ENCODE results near the gene SRMS.

GRCh38 chr20:63579017-63579694 lies 31.6 kb upstream of the SRMS start:
- TF ChIP-seq CTCF (IDR thresholded peaks at IDR 0.05; ENCODE audit: extremely low read depth in 1 of 2, insufficient read depth in 1 of 2, low read depth in 1 of 2, low read length in 2 of 2) (no peak), EZH2 (IDR thresholded peaks at IDR 0.05; ENCODE audit: borderline replicate concordance, low read depth, low read length, severe bottlenecking) (no peak), MYC (IDR thresholded peaks at IDR 0.05; ENCODE audit: low read depth, low read length) (no peak), POLR2A (IDR thresholded peaks at IDR 0.05; ENCODE audit: low read depth, low read length) (no peak), POLR2AphosphoS5 (IDR thresholded peaks at IDR 0.05; ENCODE audit: insufficient read depth, low read depth, low read length) (no peak), MAX (IDR thresholded peaks at IDR 0.05; ENCODE audit: insufficient read depth, insufficient read length) (no peak), JUN (IDR thresholded peaks at IDR 0.05; ENCODE audit: borderline replicate concordance, insufficient read depth, insufficient read length, low read depth) (no peak), FOS (IDR thresholded peaks at IDR 0.05; ENCODE audit: borderline replicate concordance, insufficient read depth, low read length) (no peak), GATA2 (IDR thresholded peaks at IDR 0.05; ENCODE audit: insufficient read depth, insufficient read length, low read depth, low read length) (no peak)

Measured in endothelial cell of umbilical vein (primary cell).